OCI-LY7 (cell line): ENCODE results near the gene RAET1E.

Source experiments
- EZH2phosphoT487 ChIP-seq: fragments of 200-600 bp; sonication (generic); IDR thresholded peaks from 2 replicates; pipeline ENCODE4 v1.6.1; 2018; ENCODE audit warnings: low read depth, borderline replicate concordance, mild to moderate bottlenecking, mixed run types, antibody characterized with exemption, low read length, moderate library complexity, mixed read lengths
- TF ChIP-seq, protein P1 (sequence below): fragments of 200-600 bp; sonication (generic); conservative IDR thresholded peaks from 2 replicates; pipeline ENCODE4 v1.5.1; 2014; ENCODE audit warnings: mild to moderate bottlenecking, antibody characterized with exemption, low read length, moderate library complexity, mixed read lengths

DNA sequence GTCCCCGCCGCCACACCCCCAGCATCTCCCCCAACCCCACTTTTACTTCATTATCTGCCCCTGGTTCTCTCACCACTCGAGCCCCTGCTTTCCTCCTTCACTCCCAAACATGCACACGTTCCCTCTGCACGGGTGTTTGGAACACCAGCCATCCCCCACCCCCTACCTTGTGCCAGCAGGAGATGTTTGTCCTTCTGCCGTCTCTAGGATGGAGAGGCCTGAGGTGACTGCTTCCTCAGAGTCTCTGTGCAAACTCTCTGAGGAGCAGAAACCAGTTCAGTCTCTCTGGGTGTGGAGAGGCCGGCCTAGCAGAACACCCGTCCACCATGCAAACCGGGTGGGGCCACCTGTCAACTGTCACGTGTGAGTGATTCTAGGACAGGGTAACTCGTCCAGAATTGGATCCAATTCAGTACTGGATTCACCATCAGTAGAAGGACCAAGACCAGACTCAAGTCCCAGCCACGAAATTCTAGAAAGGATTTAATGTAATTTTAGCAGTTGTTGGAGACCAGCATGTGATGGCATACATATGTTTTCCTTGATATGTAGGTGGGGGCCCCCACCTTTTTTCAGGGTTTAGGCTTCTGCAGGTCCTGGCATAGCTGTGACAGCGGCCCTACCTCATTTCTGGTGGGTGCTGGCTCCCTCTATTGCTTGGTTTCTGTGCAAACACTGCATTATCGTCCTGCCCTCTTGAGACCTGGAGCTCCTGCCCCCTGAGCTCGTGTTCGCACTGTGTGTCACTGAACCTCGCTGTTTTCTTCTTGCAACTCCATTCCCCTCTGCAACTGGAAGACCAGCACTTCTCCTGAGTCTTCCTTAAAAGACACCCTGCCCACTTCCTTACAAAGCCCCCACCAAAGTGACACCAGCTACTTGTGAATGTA is at the start of gene RAET1E:
- TF ChIP-seq, protein P1, sequence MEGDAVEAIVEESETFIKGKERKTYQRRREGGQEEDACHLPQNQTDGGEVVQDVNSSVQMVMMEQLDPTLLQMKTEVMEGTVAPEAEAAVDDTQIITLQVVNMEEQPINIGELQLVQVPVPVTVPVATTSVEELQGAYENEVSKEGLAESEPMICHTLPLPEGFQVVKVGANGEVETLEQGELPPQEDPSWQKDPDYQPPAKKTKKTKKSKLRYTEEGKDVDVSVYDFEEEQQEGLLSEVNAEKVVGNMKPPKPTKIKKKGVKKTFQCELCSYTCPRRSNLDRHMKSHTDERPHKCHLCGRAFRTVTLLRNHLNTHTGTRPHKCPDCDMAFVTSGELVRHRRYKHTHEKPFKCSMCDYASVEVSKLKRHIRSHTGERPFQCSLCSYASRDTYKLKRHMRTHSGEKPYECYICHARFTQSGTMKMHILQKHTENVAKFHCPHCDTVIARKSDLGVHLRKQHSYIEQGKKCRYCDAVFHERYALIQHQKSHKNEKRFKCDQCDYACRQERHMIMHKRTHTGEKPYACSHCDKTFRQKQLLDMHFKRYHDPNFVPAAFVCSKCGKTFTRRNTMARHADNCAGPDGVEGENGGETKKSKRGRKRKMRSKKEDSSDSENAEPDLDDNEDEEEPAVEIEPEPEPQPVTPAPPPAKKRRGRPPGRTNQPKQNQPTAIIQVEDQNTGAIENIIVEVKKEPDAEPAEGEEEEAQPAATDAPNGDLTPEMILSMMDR, result peak; percentile 62
- TF ChIP-seq EZH2phosphoT487, result no peak
